HepG2 (cell line): ENCODE measurements around the gene RSPH1. TPM values are rescaled to one million over a fixed set of nuclear protein-coding genes. Genes with fewer than 3 reads are reported as not detected.

Experiments
- ATAC-seq: fragments of 200-7000 bp; cut with Tn5 transposase; 3 replicates; pipeline ENCODE4 v1.9.1; 2020; ENCODE audit warnings: mild to moderate bottlenecking, moderate library complexity
- BruUV-seq: library from RNA; stranded (reverse); fragments of 400-500 nt; replicated peaks from 2 replicates; lab custom pipeline; 2021; lab: Mats Ljungman, UMichigan
- CTCF ChIA-PET: fragments of 300-600 bp; formaldehyde crosslinking; extraction: SDS; loops from one replicate; lab custom pipeline; 2021; ENCODE audit warnings: low total read pairs, inconsistent platforms, low intra/inter-chr PET ratio; lab: Yijun Ruan, JAX
- POLR2A ChIA-PET: fragments of 350-600 bp; sonication (Branson Sonifier 250); formaldehyde crosslinking; loops from one replicate; lab custom pipeline; 2020; ENCODE audit warnings: antibody characterized with exemption, inconsistent platforms; lab: Yijun Ruan, JAX
- DNase-seq: peaks from one replicate; pipeline ENCODE4 v3.0.0-alpha.2; 2015; ENCODE audit warnings: low spot score
- FAIRE-seq: peaks from 3 replicates; lab custom pipeline; 2011; peaks lifted over from hg19 to GRCh38; lab: Jason Lieb, UNC
- H2AFZ ChIP-seq: one replicate; pipeline ENCODE4 v1.6.1; 2011; ENCODE audit warnings: low read length, inconsistent platforms
- H3K27ac ChIP-seq: fragments of 300-600 bp; 3 replicates; pipeline ENCODE4 v1.8.0; 2011; ENCODE audit warnings: mixed run types, mild to moderate bottlenecking, mixed read lengths, low read length, inconsistent platforms; ENCODE audit not compliant: insufficient read depth; ENCODE audit errors: extremely low read length
- H3K27me3 ChIP-seq, 2 experiments: fragments of 200-600 bp in 1 of 2; 2 replicates in 1 of 2; 3 replicates in 1 of 2; pipeline versions ENCODE4 v1.6.0 to v1.8.0; 2011; ENCODE audit warnings: low read length in 2 of 2, mild to moderate bottlenecking in 2 of 2, moderate library complexity in 2 of 2, inconsistent platforms in 1 of 2; ENCODE audit not compliant: insufficient read depth in 2 of 2, control insufficient read depth in 1 of 2
- H3K36me3 ChIP-seq, 2 experiments: fragments of 200-600 bp in 1 of 2; replicated peaks in 1 of 2; 2 replicates in 1 of 2; 3 replicates in 1 of 2; pipeline versions ENCODE4 v1.5.1 to v1.8.0; 2011; ENCODE audit warnings: low read length in 2 of 2, inconsistent platforms in 1 of 2; ENCODE audit not compliant: insufficient read depth in 2 of 2, control insufficient read depth in 1 of 2
- H3K4me1 ChIP-seq: 2 replicates; pipeline ENCODE4 v1.5.1; 2012; ENCODE audit warnings: low read length, inconsistent platforms; ENCODE audit not compliant: insufficient read depth
- H3K4me2 ChIP-seq: 2 replicates; pipeline ENCODE4 v1.6.0; 2011; ENCODE audit warnings: low read depth, low read length, inconsistent platforms
- H3K4me3 ChIP-seq, 3 experiments: fragments of 200-600 bp in 1 of 3; sonication (generic), shearing (Covaris generic) in 1 of 3; replicated peaks in 1 of 3; 2 replicates each; pipeline ENCODE4 v1.5.1; 2011 to 2016; ENCODE audit warnings: low read length in 3 of 3, inconsistent platforms in 2 of 3, low read depth in 2 of 3, mild to moderate bottlenecking in 2 of 3, control low read depth in 1 of 3, mixed read lengths in 1 of 3; ENCODE audit not compliant: insufficient read depth in 1 of 3
- H3K79me2 ChIP-seq: one replicate; pipeline ENCODE4 v1.6.1; 2011; ENCODE audit warnings: low read length, inconsistent platforms; ENCODE audit not compliant: insufficient read depth
- H3K9ac ChIP-seq: 2 replicates; pipeline ENCODE4 v1.6.0; 2011; ENCODE audit warnings: mild to moderate bottlenecking, low read depth, low read length, inconsistent platforms; ENCODE audit not compliant: insufficient read depth
- H3K9me3 ChIP-seq: 2 replicates; pipeline ENCODE4 v1.5.1; 2012; ENCODE audit warnings: mild to moderate bottlenecking, low read length
- H4K20me1 ChIP-seq: 2 replicates; pipeline ENCODE4 v1.6.0; 2011; ENCODE audit warnings: inconsistent platforms, mild to moderate bottlenecking, low read length, moderate library complexity; ENCODE audit not compliant: insufficient read depth
- AGO1 ChIP-seq: fragments of 200-400 bp; formaldehyde crosslinking; IDR thresholded peaks from 2 replicates; pipeline ENCODE4 v1.6.1; 2017; ENCODE audit warnings: mild to moderate bottlenecking, low read depth, low read length, moderate library complexity; ENCODE audit not compliant: poor library complexity, severe bottlenecking
- ASH2L ChIP-seq: fragments of 300-600, 200-600 bp; sonication (generic); IDR thresholded peaks from 2 replicates; pipeline ENCODE4 v1.7.0; 2017; ENCODE audit warnings: low read depth, mild to moderate bottlenecking, moderate library complexity, mixed read lengths, low read length; ENCODE audit not compliant: insufficient read length
- CBX5 ChIP-seq: sonication (generic); formaldehyde crosslinking; IDR thresholded peaks from 2 replicates; pipeline ENCODE4 v1.4.0; 2020; ENCODE audit warnings: missing genetic modification reagents, borderline replicate concordance
- CREB1 ChIP-seq, 2 experiments: fragments of 450-650 bp in 1 of 2; IDR thresholded peaks; 2 replicates each; pipeline ENCODE4 v1.6.1; 2016 to 2017; ENCODE audit warnings: control low read depth in 1 of 2, mild to moderate bottlenecking in 1 of 2, missing compliant biosample characterization in 1 of 2, missing genetic modification characterization in 1 of 2
- HNF4G ChIP-seq, 2 experiments: sonication (generic) in 1 of 2; formaldehyde crosslinking in 1 of 2; IDR thresholded peaks; 2 replicates each; pipeline versions ENCODE4 v1.4.0 to v1.6.1; 2011 to 2020; ENCODE audit warnings: borderline replicate concordance in 2 of 2, low read depth in 2 of 2, mild to moderate bottlenecking in 2 of 2, low read length in 1 of 2, missing genetic modification reagents in 1 of 2, moderate library complexity in 1 of 2
- KDM3A ChIP-seq: IDR thresholded peaks from 2 replicates; pipeline ENCODE4 v1.6.1; 2018; ENCODE audit warnings: low read depth, missing compliant biosample characterization
- PAF1 ChIP-seq: IDR thresholded peaks from 2 replicates; pipeline ENCODE4 v1.6.1; 2016; ENCODE audit warnings: missing genetic modification reagents, missing compliant biosample characterization
- THAP11 ChIP-seq: IDR thresholded peaks from 2 replicates; pipeline ENCODE4 v1.6.1; 2016; ENCODE audit warnings: missing biosample characterization, missing genetic modification reagents
- ZBTB42 ChIP-seq: sonication (generic); formaldehyde crosslinking; IDR thresholded peaks from 2 replicates; pipeline ENCODE4 v1.5.0; 2020; ENCODE audit warnings: mild to moderate bottlenecking, missing genetic modification reagents
- ZFP91 ChIP-seq: sonication (generic); formaldehyde crosslinking; IDR thresholded peaks from 2 replicates; pipeline ENCODE4 v1.9.0; 2022; ENCODE audit warnings: missing genetic modification reagents, mild to moderate bottlenecking, borderline replicate concordance
- ZNF710 ChIP-seq: sonication (generic); formaldehyde crosslinking; IDR thresholded peaks from 2 replicates; pipeline ENCODE4 v1.5.0; 2020; ENCODE audit warnings: mild to moderate bottlenecking, missing genetic modification reagents, borderline replicate concordance
- ZNF772 ChIP-seq: sonication (generic); formaldehyde crosslinking; IDR thresholded peaks from 2 replicates; pipeline ENCODE4 v1.5.0; 2020; ENCODE audit warnings: mild to moderate bottlenecking, missing genetic modification reagents
- ZSCAN31 ChIP-seq: sonication (generic); formaldehyde crosslinking; IDR thresholded peaks from 2 replicates; pipeline ENCODE4 v1.5.0; 2020; ENCODE audit warnings: low read depth, mild to moderate bottlenecking, missing genetic modification reagents
- WGBS: methylation state at CpG from one replicate; pipeline ENCODE4 v1.1.6; 2017; ENCODE audit warnings: low lambda C conversion rate; 5-methylcytosine and 5-hydroxymethylcytosine counted together
- in situ Hi-C: cut with HindIII; loops from 2 replicates; pipeline ENCODE4 v1.10.0; 2017; ENCODE audit warnings: low pct_unique_long_range_greater_than_20kb; ENCODE audit not compliant: extremely low pct_ligation_motif_present
- intact Hi-C: fragments of 100-400 bp; cut with micrococcal nuclease; formaldehyde crosslinking; loops from one replicate; pipeline ENCODE4 v1.10.0; 2022; ENCODE audit not compliant: unreplicated experiment
- polyA plus RNA-seq, 8 experiments: library from polyadenylated mRNA; depleted of rRNA in 3 of 8; stranded (reverse) in 7 of 8; unstranded in 1 of 8; fragments of >200 nt; fragmentation: Illumina TruSeq in 4 of 8; extraction: Trizol in 4 of 8; gene quantifications; 2 replicates each; pipeline versions ENCODE4 v1.2.1 to v1.2.3, GENCODE V29; 2011 to 2016; ENCODE audit warnings: low read depth in 4 of 8, missing spikeins in 1 of 8, mixed read lengths in 1 of 8; ENCODE audit not compliant: insufficient read depth in 1 of 8
- total RNA-seq, 5 experiments: library from RNA; depleted of rRNA; stranded (reverse); fragments of >200 nt; fragmentation: Illumina TruSeq; extraction: Trizol; gene quantifications; 2 replicates each; pipeline ENCODE4 v1.2.3, GENCODE V29; 2016; ENCODE audit warnings: low read depth in 1 of 5
- TF ChIP-seq, protein P1 (sequence below): sonication (generic); formaldehyde crosslinking; IDR thresholded peaks from 2 replicates; pipeline ENCODE4 v1.5.0; 2020; ENCODE audit warnings: missing genetic modification reagents

Gene RSPH1
- total and polyA plus RNA-seq, 2 of the 13 experiments (the other 11 are each of a cell fraction or from before 2014, with no cell fraction given): not detected

GRCh38 chr21:42481169-42481568, 14.9 kb downstream of the RSPH1 start:
- no peak for FAIRE-seq
- Histone ChIP-seq H2AFZ (no peak overlapping the region), H3K27ac (no peak overlapping the region), H3K36me3 (no peaks in the 10 kb centered on the region), H3K79me2 (no peaks in the 10 kb centered on the region), H3K9ac (no peak overlapping the region), H4K20me1 (no peaks in the 10 kb centered on the region), H3K4me2 (no peak overlapping the region), H3K4me1 (no peaks in the 10 kb centered on the region), H3K9me3 (no peaks in the 10 kb centered on the region), H3K4me3 (no peak overlapping the region), H3K27me3 (peaks cover 0 to 14% of the 10 kb centered on the region in 2 experiments; a peak in 2 of 5 replicates)
- intact Hi-C loops (no loop called here), in situ Hi-C loops (no loop called here)
- WGBS: 49% methylated on average over 4 of the region's 4 CpGs
- ATAC-seq: no peak
- no TSS peak for BruUV-seq
- ChIA-PET POLR2A (no interaction called here), CTCF (no interaction called here)
- TF ChIP-seq, protein P1, sequence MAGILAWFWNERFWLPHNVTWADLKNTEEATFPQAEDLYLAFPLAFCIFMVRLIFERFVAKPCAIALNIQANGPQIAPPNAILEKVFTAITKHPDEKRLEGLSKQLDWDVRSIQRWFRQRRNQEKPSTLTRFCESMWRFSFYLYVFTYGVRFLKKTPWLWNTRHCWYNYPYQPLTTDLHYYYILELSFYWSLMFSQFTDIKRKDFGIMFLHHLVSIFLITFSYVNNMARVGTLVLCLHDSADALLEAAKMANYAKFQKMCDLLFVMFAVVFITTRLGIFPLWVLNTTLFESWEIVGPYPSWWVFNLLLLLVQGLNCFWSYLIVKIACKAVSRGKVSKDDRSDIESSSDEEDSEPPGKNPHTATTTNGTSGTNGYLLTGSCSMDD (CRISPR knock-in tag): no peak
- TF ChIP-seq ASH2L (no peak), CREB1 (IDR thresholded peaks at IDR 0.05) (no peak), CREB1 (CRISPR knock-in tag; IDR thresholded peaks at IDR 0.05) (no peak), KDM3A (CRISPR knock-in tag) (no peak), ZBTB42 (CRISPR knock-in tag) (no peak), HNF4G (IDR thresholded peaks at IDR 0.05; ENCODE audit: borderline replicate concordance, low read depth, low read length) (no peak), HNF4G (CRISPR knock-in tag; IDR thresholded peaks at IDR 0.05; ENCODE audit: borderline replicate concordance, low read depth) (no peak), ZNF772 (CRISPR knock-in tag) (no peak)
- DNase-seq: no peak

DNA sequence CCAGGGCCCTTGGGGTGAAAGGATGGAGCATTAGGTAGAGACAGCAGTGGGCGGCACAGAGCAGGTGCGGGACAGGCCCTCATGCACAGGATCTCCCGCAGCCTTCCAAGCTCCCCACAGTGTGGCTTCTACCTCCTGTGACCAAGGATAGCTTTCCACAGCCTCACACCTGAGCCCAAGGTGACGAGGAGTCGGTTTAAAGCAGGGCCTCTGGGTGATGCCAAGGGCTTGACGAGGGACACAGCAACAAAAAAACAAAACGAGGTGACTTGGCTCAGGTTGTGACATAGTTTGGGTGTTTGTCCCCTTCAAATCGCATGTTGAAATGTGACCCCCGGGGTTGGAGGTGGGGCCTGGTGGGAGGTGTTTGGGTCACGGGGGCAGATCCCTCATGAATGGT, 15.3 kb downstream of the RSPH1 start:
- intact Hi-C loops (no loop called here), in situ Hi-C loops (no loop called here)
- Histone ChIP-seq H3K4me3 (no peak overlapping the region), H3K9ac (no peak overlapping the region), H3K4me2 (no peak overlapping the region), H2AFZ (no peak overlapping the region), H3K27ac (no peak overlapping the region), H3K9me3 (no peaks in the 10 kb centered on the region), H4K20me1 (no peaks in the 10 kb centered on the region), H3K36me3 (no peaks in the 10 kb centered on the region), H3K27me3 (peaks cover 0 to 11% of the 10 kb centered on the region in 2 experiments; a peak in 2 of 5 replicates), H3K79me2 (no peaks in the 10 kb centered on the region), H3K4me1 (no peaks in the 10 kb centered on the region)
- CTCF ChIA-PET: no interaction called here
- no TSS peak for BruUV-seq
- DNase-seq: no peak
- no peak for ATAC-seq
- FAIRE-seq: no peak
- POLR2A ChIA-PET: no interaction called here
- WGBS: 54% methylated on average over 10 of the region's 10 CpGs
- TF ChIP-seq AGO1 (no peak), PAF1 (CRISPR knock-in tag) (no peak), CBX5 (no peak), ZSCAN31 (no peak), THAP11 (CRISPR knock-in tag) (no peak), ZFP91 (CRISPR knock-in tag) (no peak), ZNF710 (no peak)
